CD4-positive, alpha-beta T cell treated with Interleukin-4 for 4 hours (primary cell): ENCODE measurements around the gene AFAP1.

Experiments used
- DNase-seq: peaks from one replicate; pipeline ENCODE4 v3.0.0-alpha.2; 2020

The AFAP1 gene

DNA sequence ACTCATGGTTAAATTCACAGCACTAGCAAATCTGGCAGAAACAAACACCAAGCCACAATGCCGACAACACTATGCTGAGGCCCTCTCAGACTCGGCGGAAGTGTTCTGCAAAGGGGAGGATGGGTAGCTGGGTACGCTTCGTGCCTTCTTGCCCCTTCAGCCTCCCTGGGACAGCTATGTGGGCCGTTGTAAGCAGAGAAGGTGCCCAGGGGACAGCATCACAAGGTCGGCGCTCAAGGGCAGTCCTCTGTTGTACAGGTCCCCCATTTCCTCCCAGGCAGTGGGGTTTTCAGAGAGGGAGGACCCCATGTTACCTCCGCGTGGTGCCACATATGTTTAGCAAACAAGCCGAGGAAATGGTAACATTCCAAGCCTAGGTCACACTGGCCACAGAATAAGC is 173.6 kb downstream of the AFAP1 start:
- DNase-seq, result no peak

DNA sequence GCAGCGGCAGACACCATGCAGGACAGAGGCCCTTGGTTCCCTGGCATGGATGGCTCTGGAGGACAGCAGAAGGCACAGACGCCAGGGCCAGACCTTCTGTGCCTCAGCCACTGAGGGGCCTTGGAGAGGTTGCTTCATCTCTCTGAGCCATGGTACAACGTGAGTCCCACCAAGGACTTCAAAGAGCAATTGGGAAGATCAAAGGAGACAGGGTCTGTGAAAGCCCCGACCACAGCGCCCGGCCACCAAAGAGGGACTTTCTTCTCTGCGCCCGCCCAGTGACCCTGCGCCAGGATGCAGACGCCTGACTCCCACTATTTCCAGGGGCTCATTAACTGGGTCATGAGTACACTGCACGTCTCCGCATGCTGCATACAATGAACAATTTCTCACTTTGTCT is 174.0 kb downstream of the AFAP1 start:
- DNase-seq, result no peak

DNA sequence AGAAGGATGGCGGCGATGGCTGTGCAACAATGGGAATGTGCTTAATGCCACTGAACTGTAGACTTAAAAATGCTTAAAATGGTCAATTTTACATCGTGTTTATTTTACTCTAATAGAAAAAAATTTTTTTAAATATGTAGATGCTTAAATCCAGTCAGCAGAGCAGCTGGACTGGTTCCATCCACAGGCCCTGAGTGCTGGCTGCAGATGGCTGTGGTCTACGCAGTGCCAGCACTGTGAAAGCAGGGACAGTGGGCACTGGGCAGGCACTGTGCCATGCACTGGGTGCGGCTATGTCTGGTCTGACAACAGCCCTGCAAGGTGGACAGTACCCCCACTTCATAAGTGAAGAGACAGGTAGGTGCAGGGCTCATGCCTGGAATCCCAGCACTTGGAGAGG is 175.2 kb downstream of the AFAP1 start:
- DNase-seq, result no peak

DNA sequence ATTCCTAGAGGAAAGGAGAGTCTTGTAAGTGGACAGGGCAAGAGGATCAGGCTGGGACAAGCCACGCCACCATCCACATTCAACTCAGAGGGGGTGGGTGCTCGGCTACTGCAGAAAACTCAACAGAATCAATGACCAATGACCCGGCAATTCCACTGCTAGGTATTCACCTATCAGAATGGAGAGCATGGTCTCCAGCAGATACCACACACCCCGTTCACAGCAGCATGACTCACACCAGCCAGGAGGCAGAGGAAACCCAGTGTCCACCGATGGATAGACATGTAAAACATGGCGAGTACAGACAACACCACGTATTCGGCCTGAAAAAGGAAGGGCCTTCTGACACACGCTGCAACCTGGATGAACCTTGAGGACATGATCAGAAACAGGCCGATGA is 175.9 kb downstream of the AFAP1 start:
- no peak for DNase-seq

DNA sequence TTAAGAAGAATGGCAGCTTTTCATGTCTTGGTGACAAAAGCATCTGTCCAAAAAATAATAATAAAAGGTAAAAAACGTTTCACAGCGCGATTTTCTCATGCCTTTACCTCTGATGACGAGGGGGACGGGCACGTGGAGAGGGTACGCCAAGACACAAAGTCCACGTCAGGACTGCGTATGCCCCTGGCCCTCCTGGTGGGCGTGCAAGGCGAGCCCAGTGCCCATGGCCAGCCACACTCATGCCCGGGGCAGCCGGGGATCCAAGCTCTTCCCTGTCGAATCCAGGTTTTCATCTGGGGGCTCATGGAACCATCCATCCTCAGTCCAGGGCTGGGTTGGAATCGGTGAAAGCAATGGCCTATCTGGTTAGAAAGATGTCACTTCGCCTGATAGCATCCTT is 176.6 kb downstream of the AFAP1 start:
- DNase-seq, result no peak

DNA sequence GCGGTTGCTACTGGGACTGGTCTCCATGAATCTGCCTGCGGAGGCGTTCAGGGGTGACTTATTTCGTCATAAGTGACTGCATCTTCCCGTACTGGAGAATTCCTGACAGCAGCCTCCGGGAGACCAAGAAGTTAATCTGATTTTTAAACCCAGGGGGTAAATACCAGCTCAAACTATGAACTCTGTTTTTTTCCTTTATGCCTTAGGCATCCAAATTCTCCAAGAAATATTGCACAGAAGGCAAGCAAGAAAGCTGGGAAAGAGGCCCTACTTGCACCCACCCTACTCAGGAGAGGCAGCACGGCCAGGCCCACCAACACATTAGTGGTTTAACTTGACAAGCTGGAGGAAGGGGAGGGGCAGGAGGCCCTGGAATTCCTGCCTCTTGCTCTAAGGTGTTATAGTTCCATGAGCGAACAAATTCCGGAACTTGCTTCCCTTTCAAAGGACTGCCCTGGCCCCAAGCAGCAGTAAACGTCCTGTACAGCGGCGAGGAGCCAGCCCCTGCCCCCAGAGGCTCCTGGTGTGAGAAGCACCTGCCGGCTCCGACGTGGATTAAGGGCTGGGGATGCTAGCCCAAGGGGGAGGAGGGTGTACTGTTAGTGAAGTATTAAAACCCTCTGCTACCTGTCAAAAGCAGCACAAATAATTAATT is 177.2 kb downstream of the AFAP1 start:
- no peak for DNase-seq

DNA sequence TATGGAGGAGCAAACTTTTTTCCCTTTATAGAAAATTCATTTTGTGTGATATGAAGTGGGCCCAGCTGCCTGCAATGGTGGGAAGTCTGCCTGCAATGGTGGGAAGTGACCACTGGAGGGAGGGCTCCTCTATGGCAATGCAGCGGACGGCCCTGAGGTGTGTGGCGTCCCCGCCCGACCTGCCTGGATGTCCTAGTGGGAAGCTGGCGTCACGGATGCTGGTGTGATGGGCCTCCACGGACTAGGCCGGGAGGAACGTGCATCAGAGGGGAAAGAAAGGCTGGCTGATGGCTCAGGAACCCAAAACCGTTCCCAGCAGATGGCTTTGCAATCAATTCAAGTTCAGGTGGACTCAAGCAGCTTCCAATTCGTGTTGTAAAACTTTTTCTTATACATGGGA is 177.9 kb downstream of the AFAP1 start:
- DNase-seq, result peak; percentile 41

DNA sequence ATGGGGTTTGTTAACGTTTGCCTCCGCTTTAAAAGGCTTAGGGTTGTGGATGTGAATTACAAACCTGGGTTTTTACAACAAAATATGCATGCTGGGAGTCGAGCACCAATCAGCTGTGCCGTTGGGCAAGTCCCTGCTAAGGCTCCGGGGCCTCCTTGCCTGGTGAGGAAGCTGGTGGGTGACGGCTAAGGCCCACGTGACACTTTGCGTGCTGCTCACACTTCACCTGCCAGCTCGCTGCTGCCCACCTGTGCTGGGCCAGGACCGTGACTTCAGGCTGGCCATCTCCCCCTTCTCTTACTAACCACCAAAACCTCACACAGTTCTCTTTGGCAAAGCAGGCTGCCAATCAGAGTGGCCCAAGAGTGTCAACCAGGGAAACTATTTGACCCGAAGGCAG is 178.3 kb downstream of the AFAP1 start:
- DNase-seq, result no peak

DNA sequence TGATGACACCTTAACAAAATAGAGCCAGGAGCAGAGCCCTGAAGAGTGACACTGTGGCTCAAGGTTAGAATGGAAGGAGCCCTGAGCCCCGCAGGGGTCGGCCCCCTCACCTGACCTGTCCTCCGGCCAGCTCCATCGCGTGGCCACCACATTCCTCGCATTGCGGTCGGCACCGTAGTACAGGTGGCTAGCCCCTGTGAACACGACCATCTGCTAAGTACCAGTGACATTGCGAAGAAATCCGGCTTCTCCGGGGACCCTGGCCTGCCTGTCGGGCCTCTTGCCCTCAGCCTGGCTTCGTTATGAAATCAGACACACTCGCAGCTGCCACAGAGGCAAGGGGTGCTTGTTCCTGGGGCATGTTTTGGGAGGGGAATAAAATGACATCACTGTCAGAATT is 179.0 kb downstream of the AFAP1 start:
- no peak for DNase-seq

DNA sequence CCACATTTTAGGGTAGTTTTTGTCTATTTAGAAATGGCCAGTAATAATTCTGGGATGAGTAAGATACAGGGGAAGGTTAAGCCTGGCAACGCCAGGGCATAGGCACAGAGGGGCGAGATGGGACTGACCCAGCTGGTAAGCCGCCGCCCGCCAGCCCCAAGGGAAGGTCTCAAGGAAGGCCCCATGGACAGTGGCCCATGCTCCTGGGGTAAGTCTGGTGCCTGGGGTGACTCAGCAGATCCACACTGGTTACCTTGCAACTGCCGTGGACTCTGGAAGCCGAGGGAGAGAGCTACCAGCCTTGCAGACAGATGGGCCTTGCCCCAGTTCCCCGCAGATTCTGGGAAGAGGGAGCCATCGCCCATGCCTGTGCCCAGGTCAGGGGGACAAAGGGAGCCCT is 179.4 kb downstream of the AFAP1 start:
- no peak for DNase-seq

DNA sequence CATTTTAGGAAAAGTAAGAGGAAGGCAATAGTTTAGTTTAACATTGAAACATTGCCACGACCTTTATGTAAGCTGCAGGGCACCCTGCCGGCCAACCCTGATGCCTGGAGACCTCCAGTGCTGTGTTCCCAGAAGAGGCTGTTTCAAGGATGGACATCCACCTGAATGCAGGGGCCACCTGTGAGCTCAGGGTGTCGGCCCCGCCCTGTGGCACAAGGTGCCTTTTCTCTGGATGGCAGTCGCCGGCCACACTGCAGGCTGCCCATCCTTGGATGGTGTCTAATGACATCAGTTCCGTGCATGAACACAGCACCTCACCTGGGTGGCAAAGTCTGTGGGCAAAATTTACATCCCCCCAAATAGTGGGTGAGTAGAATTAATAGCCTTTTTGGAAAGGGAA is 180.0 kb downstream of the AFAP1 start:
- no peak for DNase-seq

DNA sequence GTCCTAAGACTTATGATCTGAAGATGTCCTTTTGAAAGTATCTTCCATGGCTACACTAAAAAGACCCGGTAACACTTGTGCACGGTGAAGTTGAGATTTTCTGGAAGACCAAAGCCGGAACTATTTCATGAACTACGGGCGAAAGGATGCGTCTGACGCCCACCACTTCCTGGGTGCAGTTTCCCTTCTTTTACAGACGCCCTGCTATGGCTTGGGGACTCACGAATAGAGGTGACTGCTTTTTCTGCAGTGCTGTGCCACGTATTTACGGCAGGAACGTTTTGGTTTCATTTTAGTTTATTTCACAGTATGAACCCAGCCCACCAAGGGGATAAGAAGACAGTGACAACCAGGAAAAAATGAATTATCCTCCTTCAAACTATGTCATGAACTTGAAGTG is 180.4 kb downstream of the AFAP1 start:
- peak; percentile 85 for DNase-seq

DNA sequence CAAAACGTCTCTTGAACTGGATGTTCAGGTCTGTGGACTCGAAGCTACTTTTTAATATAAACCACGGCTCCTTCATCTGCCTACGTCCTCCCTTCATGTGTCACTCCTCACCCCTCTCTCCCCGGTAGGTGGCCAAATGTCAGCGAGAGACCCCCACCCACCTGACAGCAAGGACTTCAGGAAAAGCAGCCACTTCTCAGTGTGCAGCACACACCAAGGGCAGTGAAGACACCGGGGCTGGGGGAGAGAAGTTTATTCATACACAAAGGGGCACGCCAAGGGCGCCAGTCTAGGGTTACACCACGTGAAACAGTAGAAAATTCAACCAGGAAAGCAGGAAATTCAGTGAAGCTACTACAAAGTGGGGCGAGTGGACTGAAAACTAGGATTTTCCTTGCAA is 181.2 kb downstream of the AFAP1 start:
- no peak for DNase-seq

DNA sequence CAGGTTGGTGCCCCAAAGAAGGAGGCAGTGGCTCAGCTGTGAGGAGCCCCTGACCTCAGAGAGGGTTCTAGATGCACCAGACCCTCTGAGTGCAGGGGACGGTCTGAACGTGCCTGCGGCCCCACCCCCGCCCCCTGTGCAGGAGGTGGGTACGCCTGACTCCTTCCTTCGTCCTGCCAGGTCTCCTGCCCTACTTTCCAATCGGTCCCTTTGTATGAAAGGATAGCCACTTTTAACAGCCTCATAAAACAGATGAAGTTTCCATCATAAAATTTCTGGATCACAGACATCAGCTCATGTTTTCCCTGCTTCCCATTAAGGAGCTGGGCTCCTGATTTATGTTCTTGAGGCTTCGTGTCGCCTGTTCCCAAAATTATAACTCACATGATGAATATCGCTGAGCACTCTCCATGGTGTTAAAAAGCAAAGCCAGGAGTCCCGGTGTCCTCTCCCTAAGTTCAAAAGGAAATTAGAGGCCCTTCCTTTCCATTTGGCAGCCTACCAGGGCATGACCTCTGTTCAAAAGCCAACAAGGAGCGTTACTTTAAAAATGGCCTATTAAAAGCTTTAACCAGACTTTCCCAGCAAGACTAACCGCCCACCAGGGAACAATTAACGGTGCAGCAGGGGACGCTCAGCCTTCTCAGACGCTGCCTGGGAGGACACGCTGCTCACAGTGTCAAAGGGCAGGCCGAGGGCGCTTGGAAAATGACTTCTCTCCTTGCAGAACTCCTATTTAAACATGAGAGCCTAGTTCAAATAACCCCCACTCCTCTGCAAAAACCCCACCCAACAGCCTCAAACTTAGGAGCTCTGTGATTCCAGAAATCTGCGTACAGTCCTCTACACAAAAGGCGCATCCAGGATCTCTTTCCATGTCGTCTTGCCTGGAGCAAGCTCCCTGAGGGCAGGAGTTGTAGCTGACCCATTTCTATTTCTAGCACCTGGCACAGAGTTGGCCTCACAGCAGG is 181.9 kb downstream of the AFAP1 start:
- DNase-seq, result no peak

DNA sequence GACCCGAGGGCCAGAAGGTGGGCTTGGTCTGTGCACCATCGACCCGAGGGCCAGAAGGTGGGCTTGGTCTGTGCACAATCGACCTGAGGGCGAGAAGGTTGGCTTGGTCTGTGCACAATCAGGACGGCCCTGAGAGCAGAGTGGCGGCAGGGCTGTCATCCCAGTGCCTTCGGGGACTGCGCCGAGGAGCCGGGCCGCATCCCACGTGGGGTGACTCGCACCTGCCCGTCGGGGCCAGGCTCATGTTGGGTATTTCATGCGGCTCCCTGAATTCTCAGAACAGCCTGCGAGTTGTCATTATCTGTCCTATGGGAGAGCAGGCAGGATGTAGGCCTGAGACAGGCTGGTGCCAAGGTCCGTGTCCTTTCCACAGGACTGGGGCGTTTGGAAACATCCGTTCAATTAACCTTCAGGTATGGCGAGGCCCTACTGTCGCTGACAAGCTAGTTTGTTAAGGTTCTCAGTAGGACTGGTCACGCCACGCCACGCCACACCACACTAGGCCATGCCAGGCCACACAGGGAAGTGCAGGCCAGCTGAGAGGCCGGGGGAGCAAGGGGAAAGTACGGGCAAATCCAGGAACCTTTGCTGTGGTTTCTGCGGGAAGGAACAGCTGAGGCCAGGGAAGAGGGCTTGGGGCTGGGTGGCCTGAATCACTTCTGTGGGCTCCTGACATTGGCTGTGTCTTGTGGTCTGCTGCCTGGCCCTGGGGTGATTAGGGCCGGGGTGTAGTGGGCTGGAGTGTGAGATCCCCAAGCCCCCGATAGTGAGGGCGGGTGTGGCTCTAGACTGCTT is 182.9 kb downstream of the AFAP1 start:
- DNase-seq, result no peak

DNA sequence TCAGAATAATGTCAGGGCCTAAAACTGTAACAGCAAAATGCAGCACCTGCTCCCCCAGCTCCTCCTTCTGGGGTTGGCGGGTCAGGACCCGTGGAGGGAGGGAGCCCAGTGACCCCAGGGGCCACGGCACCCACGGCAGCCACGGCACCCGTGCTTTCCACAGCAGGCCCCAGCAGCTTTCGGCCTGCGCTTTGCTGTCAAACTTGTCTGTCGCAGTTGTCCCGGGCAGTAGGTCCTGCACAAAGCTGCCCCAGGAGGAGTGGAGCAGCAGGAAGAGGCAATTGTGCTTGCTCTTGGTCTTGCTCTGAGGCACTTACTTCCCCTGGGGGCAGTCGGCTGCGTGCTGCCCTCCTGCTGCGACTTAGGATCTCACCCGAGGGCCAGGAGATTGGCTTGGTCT is 183.6 kb downstream of the AFAP1 start:
- DNase-seq, result no peak

DNA sequence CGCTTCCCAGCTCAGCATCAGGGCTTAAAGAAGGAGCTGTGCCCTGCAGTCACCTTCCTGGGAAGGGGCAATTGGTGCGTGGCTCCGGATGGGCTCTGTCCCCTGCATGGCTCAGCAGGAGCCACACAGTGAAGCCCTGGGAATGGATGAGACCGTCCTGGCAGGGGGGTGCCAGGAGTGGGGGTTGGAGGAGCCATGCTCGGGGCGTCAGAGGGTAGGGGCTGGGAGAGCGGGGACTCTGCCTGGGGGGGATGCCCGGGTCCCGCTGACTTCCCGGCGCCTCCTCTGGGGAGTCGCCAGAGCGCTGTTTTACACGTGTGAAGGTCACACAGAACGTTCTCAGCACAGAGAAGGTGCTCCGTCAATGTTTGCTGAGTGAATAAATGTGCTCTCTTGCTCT is 184.1 kb downstream of the AFAP1 start:
- DNase-seq, result no peak

DNA sequence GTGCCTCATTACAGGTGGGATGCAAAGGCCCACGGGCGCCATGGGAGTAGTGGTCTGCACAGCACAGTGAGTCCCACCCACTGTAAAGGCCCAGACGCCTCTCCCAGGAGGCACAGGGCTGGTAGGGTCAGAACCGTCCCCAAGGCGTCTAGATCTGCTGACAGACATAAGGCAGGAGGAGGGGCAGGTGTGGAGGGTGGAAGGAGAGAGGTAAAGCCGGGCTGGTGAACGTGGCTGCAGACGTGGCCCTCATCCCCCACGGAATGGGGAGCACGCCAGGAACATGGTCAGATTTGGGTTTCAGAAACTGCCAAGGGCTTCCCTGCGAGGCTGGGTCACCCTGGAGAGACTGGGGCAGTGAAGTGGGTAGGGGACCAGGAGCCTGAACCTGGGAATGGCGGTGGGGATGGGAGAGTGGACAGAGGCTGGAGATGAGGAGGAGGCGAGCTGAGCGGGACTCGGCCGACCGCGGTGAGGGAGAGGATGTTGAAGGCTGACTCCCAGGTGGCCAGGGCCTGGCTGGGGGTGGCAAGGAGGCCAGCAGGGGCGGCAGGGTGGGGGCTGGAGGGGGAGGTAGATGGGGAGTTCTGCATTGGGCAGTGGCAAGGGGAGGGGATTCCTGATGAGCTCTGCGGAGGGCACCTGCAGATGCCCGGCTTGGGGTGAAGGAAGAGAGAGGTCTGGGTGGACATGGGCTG is 184.9 kb downstream of the AFAP1 start:
- DNase-seq, result no peak

DNA sequence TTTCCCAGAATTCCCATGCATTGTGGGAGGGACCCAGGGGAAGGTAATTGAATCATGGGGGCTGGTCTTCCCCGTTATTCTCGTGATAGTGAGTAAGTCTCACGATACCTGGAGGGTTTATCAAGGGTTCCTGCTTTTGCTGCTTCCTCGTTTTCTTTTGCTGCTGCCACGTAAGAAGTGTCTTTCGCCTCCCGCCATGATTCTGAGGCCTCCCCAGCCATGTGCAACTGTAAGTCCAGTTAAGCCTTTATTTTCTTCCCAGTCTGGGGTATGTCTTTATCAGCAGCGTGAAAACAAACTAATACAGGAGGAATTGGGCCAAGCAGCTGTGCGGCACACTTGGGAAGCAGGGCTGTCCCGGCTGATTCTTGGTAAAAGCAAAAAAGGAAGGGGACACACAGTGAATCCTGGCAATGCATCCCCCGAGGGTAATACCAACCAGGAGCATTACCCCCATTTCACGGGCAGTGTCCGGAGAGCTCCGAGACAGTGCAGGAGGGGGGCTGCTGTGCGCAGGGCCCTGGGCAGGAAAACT is 185.7 kb downstream of the AFAP1 start:
- no peak for DNase-seq

DNA sequence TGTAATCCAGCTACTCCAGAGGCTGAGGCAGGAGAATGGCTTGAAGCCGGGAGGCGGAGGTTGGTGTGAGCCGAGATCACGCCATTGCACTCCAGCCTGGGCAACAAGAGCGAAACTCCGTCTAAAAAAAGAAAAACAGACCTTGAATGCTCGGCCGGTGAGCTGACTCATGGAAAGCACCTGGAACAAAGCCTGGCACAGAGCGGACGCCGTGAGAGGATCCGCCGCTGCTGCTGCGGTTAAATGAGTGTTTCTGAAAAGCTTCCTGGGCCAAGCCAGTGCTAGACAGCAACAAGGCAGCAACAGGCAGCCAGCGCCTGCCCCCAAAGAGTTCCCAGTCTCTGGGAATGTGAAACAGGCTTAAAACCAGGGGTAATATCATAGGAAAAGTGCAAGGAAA is 186.4 kb downstream of the AFAP1 start:
- DNase-seq, result no peak

DNA sequence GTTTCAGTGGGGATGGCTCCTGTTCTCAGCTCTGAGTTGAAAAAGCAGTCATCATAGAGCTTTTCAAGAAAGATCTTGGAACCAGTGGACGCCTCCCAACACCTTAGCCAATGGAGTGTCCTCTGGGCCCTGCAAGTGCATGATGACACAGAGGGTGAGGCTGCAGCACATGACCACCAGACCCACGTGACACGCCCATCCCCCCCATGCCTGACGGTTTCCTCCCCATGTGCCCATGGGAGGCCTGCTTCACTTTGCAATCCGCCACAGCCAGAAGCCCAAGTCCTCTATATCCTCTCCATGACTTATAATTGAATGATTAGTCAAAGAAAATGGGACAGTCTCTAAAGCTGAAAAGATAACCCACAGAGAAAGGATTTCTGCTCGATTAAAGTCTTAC is 187.0 kb downstream of the AFAP1 start:
- no peak for DNase-seq

DNA sequence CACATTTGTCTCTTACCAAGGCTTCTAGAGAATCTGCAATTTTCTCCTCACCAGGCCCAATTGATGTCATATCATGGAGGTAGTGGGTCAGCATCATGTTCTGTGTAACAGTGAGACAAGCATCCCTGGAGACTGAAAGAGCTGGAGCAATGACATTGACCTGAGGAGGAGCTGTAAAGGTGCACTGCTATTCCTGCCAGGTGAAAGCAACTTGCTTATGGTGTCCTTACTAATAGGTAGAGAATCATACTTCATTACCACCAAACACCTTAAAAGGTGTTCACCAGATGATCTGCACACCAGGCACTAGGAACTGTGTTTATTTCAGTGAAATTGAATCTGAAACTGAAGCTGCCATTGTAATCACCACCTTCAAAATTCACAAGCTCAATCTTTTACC is 188.7 kb downstream of the AFAP1 start:
- no peak for DNase-seq

DNA sequence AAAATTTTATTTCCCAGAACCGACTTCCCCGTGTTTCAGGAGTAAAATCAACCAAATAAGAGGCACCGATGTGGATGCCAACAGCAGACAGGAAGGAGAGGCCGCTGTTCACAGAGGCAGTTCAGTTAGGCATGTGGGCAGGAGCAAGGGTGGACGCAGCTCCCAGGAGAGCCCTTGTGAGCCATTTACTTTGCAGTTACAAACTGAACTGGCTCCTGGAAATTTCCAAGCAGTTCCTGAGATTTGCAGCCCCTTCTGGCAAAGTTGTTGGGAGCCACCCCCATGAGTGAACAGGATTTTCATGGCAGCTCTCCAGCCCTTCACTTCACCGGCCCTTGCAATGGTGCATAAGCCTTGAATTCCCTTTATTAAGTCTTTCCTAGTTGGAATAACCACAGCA is 189.1 kb downstream of the AFAP1 start:
- DNase-seq, result no peak
